Measurements from ENCODE around the gene LSMEM2.

LSMEM2 gene

GRCh38 chr3:50262778-50263177, 16.1 kb upstream of the LSMEM2 start:
- Histone ChIP-seq H3K36me3 (peaks cover 41% of the 10 kb centered on the region), H3K9me3 (peaks cover 1% of the 10 kb centered on the region), H3K27me3 (peaks cover 33% of the 10 kb centered on the region), H3K4me3 (ENCODE audit: low read depth in 1 of 2, low read length in 1 of 2) (no peak overlapping the region), H3K27ac (no peak overlapping the region), H3K4me1 (ENCODE audit: control insufficient read depth in 1 of 2, insufficient read depth in 1 of 2, low read depth in 1 of 2, low read length in 1 of 2) (peaks cover 15 to 18% of the 10 kb centered on the region in 2 experiments)
- TF ChIP-seq CTCF (IDR thresholded peaks at IDR 0.05): no peak

- TF ChIP-seq CTCF (IDR thresholded peaks at IDR 0.05): no peak
- Histone ChIP-seq H3K27me3 (peaks cover 43% of the 10 kb centered on the region), H3K36me3 (peaks cover 32% of the 10 kb centered on the region), H3K27ac (no peak overlapping the region), H3K9me3 (no peaks in the 10 kb centered on the region), H3K4me3 (ENCODE audit: low read depth in 1 of 2, low read length in 1 of 2) (no peak overlapping the region), H3K4me1 (ENCODE audit: control insufficient read depth in 1 of 2, insufficient read depth in 1 of 2, low read depth in 1 of 2, low read length in 1 of 2) (peaks cover 15 to 18% of the 10 kb centered on the region in 2 experiments)
Observed at GRCh38 chr3:50263478-50264382, 15.2 kb upstream of the LSMEM2 start.

GRCh38 chr3:50264383-50264963, 14.4 kb upstream of the LSMEM2 start:
- peaks cover 13 to 16% of the 10 kb centered on the region in 2 experiments for H3K4me1 ChIP-seq (ENCODE audit: control insufficient read depth in 1 of 2, insufficient read depth in 1 of 2, low read depth in 1 of 2, low read length in 1 of 2)
- no peak overlapping the region for H3K4me3 ChIP-seq (ENCODE audit: low read depth in 1 of 2, low read length in 1 of 2)
- peaks cover 49% of the 10 kb centered on the region for H3K27me3 ChIP-seq
- no peaks in the 10 kb centered on the region for H3K9me3 ChIP-seq
- no peak for TF ChIP-seq CTCF (IDR thresholded peaks at IDR 0.05)
- H3K36me3 ChIP-seq: peaks cover 24% of the 10 kb centered on the region
- H3K27ac ChIP-seq: no peak overlapping the region

- peaks cover 9 to 11% of the 10 kb centered on the region in 2 experiments for H3K4me1 ChIP-seq (ENCODE audit: control insufficient read depth in 1 of 2, insufficient read depth in 1 of 2, low read depth in 1 of 2, low read length in 1 of 2)
- no peak overlapping the region for H3K27ac ChIP-seq
- no peaks in the 10 kb centered on the region for H3K9me3 ChIP-seq
- TF ChIP-seq CTCF (IDR thresholded peaks at IDR 0.05): no peak
- peaks cover 49% of the 10 kb centered on the region for H3K27me3 ChIP-seq
- no peak overlapping the region for H3K4me3 ChIP-seq (ENCODE audit: low read depth in 1 of 2, low read length in 1 of 2)
- peaks cover 21% of the 10 kb centered on the region for H3K36me3 ChIP-seq
Observed at GRCh38 chr3:50264964-50265485, 13.9 kb upstream of the LSMEM2 start.

- Histone ChIP-seq H3K4me1 (ENCODE audit: control insufficient read depth in 1 of 2, insufficient read depth in 1 of 2, low read depth in 1 of 2, low read length in 1 of 2) (peaks cover 5 to 6% of the 10 kb centered on the region in 2 experiments), H3K27ac (no peak overlapping the region), H3K27me3 (peaks cover 49% of the 10 kb centered on the region), H3K36me3 (peaks cover 21% of the 10 kb centered on the region), H3K9me3 (no peaks in the 10 kb centered on the region), H3K4me3 (ENCODE audit: low read depth in 1 of 2, low read length in 1 of 2) (no peak overlapping the region)
- no peak for TF ChIP-seq CTCF (IDR thresholded peaks at IDR 0.05)
Observed at GRCh38 chr3:50265571-50265970, 13.3 kb upstream of the LSMEM2 start.

All from neutrophil (primary cell).